Muscle layer of duodenum (tissue), 2 donors: ENCODE data around the gene PSMD3.

ENCODE experiments used
- H3K27ac ChIP-seq: one replicate; pipeline ENCODE4 v1.7.0; 2013; ENCODE audit warnings: mild to moderate bottlenecking, low read length
- H3K27me3 ChIP-seq: one replicate; pipeline ENCODE4 v1.7.0; 2013; ENCODE audit warnings: low read depth, mild to moderate bottlenecking, control low read depth, low read length
- H3K36me3 ChIP-seq, 2 donors: one replicate each; pipeline ENCODE4 v1.7.0; 2013; ENCODE audit warnings: low read length in 2 of 2, control low read depth in 1 of 2, mild to moderate bottlenecking in 1 of 2; ENCODE audit not compliant: insufficient read depth in 2 of 2, control insufficient read depth in 1 of 2
- H3K4me1 ChIP-seq, 2 donors: one replicate each; pipeline ENCODE4 v1.7.0; 2013; ENCODE audit warnings: low read length in 2 of 2, mild to moderate bottlenecking in 2 of 2, control low read depth in 1 of 2, moderate library complexity in 1 of 2; ENCODE audit not compliant: insufficient read depth in 2 of 2, control insufficient read depth in 1 of 2
- H3K4me3 ChIP-seq, 2 donors: one replicate each; pipeline ENCODE4 v1.7.0; 2013; ENCODE audit warnings: low read length in 2 of 2, low read depth in 1 of 2, mild to moderate bottlenecking in 1 of 2
- H3K9me3 ChIP-seq, 2 donors: one replicate each; pipeline ENCODE4 v1.7.0; 2013; ENCODE audit warnings: low read length in 2 of 2, control low read depth in 1 of 2, mild to moderate bottlenecking in 1 of 2; ENCODE audit not compliant: control insufficient read depth in 1 of 2
- donor health status: healthy.

Gene PSMD3

GRCh38 chr17:39975801-39976200 lies 4.8 kb upstream of the PSMD3 start:
- H3K9me3 ChIP-seq: no peaks in the 10 kb centered on the region
- H3K27me3 ChIP-seq: no peaks in the 10 kb centered on the region
- no peak overlapping the region for H3K4me3 ChIP-seq
- H3K36me3 ChIP-seq: no peaks in the 10 kb centered on the region
- H3K27ac ChIP-seq: no peak overlapping the region
- peaks cover 0 to 4% of the 10 kb centered on the region in 2 donors for H3K4me1 ChIP-seq

- no peak overlapping the region for H3K4me3 ChIP-seq
- peaks cover 5 to 27% of the 10 kb centered on the region in 2 donors for H3K4me1 ChIP-seq
- peaks cover 0 to 4% of the 10 kb centered on the region in 2 donors for H3K36me3 ChIP-seq
- H3K9me3 ChIP-seq: no peaks in the 10 kb centered on the region
- H3K27ac ChIP-seq: no peak overlapping the region
- no peaks in the 10 kb centered on the region for H3K27me3 ChIP-seq
Measured at GRCh38 chr17:39979016-39979670, 1.5 kb upstream of the PSMD3 start.

DNA sequence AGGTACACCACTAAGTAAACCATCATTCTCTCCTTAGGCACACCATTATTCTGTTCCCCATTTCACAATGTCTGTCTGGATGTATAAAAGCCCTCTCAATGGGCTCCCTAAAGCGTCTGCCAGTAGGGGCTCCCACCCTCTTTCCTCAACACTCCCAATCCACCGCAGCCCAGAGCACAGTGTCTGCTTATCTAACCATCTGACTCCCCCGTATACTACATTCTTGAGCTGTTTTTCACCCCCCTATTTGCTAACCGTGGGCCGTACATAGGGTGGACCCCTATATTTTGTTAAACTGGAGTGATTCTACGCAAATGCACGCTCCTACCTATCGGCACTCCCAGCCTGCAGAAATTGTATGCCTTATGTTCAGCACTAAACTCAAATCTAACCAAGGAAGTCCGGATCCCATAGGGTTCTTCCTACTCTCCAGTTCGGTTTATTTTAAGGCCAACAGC lies 685 bp upstream of the PSMD3 start:
- H3K36me3 ChIP-seq: peaks cover 7 to 12% of the 10 kb centered on the region in 2 donors
- H3K9me3 ChIP-seq: no peaks in the 10 kb centered on the region
- peak overlapping the region; percentile 68 to 75 for H3K4me3 ChIP-seq
- H3K27me3 ChIP-seq: no peaks in the 10 kb centered on the region
- H3K27ac ChIP-seq: peak overlapping the region; percentile 89
- H3K4me1 ChIP-seq: peaks cover 5 to 27% of the 10 kb centered on the region in 2 donors

- no peaks in the 10 kb centered on the region for H3K9me3 ChIP-seq
- peaks cover 5 to 27% of the 10 kb centered on the region in 2 donors for H3K4me1 ChIP-seq
- peak overlapping the region; percentile 68 to 88 for H3K4me3 ChIP-seq
- peak overlapping the region; percentile 89 for H3K27ac ChIP-seq
- peaks cover 20 to 25% of the 10 kb centered on the region in 2 donors for H3K36me3 ChIP-seq
- no peaks in the 10 kb centered on the region for H3K27me3 ChIP-seq
Measured at GRCh38 chr17:39981207-39981741, 667 bp downstream of the PSMD3 start.

DNA sequence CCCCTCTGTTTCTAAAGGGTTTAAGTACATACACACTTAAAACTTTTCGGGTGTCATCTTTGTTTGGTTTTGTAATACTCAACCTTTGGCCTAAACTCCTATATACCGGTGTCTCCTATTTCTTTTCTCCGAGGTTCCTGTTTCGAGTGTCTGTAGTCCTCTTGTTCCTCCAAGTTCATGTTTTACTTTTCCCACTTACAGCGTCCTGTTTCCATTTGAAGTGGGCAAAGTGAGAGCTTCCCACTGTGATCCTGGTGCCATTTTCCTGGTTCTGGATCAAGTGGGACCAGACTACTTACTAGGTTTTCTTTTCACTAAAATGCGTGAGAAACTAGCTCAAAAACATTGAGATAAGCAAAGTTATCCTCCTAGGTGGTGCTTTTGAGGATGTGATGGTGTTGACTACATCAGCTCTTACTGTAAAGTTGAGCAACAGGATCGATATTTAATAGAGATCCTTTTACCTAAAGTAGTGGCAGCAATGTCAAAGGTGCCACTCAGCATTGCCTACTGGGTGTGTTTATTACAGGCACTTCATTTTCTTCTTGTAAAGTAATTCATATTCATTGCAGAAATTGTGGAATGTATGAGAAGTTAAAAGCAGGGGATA lies 1.3 kb downstream of the PSMD3 start:
- no peaks in the 10 kb centered on the region for H3K9me3 ChIP-seq
- peaks cover 5 to 27% of the 10 kb centered on the region in 2 donors for H3K4me1 ChIP-seq
- H3K36me3 ChIP-seq: peaks cover 26 to 31% of the 10 kb centered on the region in 2 donors
- no peaks in the 10 kb centered on the region for H3K27me3 ChIP-seq
- H3K27ac ChIP-seq: peak overlapping the region; percentile 89
- H3K4me3 ChIP-seq: peak overlapping the region; percentile 68 to 88

DNA sequence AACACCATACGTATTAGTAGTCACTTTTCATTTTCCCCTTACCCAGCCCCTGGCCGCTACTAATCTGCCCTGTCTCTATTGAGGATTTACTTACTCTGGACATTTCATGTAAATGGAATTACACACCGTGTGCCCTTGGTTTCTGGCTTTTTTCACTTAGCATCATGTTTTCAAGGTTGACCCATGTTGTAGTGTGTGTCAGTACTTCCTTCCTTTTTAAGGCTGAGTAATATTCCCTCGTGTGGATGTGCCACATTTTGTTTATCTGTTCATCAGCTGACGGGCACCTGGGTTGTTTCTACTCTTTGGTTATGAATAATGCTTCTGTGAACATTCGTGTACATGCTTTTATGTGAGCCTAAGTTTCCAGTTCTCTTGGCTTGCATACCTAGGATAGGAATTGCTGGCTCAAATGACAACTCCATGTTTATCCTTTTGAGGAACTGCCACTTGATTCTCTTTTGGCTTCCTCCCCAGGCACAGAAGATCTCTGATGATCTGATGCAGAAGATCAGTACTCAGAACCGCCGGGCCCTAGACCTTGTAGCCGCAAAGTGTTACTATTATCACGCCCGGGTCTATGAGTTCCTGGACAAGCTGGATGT lies 7.7 kb downstream of the PSMD3 start:
- H3K4me1 ChIP-seq: peaks cover 0 to 4% of the 10 kb centered on the region in 2 donors
- H3K27me3 ChIP-seq: no peaks in the 10 kb centered on the region
- H3K27ac ChIP-seq: no peak overlapping the region
- H3K9me3 ChIP-seq: no peaks in the 10 kb centered on the region
- no peak overlapping the region for H3K4me3 ChIP-seq
- H3K36me3 ChIP-seq: peaks cover 79 to 95% of the 10 kb centered on the region in 2 donors

DNA sequence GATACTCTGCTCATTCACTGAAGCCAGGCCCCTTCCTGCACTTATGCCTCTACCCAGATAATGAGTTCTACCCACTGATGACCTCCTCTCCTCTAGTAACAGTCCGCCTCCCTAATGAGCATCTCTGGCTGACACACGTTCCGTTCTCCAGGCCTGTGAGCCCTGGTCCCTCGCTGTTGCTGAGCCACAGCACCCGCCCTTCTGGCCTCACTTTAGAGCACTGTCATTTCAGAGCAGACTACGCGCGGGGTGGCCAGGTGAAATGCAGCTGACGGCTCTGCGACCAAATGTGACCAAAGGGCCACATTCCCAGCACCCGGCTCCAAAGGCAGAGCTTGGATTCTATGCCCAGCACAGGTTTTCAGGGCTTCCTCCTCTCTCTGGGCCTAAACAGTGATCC lies 13.8 kb downstream of the PSMD3 start:
- Histone ChIP-seq H3K27ac (no peak overlapping the region), H3K4me3 (no peak overlapping the region), H3K4me1 (no peaks in the 10 kb centered on the region), H3K9me3 (no peaks in the 10 kb centered on the region), H3K36me3 (peaks cover 60 to 84% of the 10 kb centered on the region in 2 donors), H3K27me3 (no peaks in the 10 kb centered on the region)

- Histone ChIP-seq H3K27me3 (no peaks in the 10 kb centered on the region), H3K27ac (no peak overlapping the region), H3K4me1 (no peaks in the 10 kb centered on the region), H3K9me3 (no peaks in the 10 kb centered on the region), H3K36me3 (peaks cover 50 to 74% of the 10 kb centered on the region in 2 donors), H3K4me3 (no peak overlapping the region)
Measured at GRCh38 chr17:39995438-39995837, 14.8 kb downstream of the PSMD3 start.

DNA sequence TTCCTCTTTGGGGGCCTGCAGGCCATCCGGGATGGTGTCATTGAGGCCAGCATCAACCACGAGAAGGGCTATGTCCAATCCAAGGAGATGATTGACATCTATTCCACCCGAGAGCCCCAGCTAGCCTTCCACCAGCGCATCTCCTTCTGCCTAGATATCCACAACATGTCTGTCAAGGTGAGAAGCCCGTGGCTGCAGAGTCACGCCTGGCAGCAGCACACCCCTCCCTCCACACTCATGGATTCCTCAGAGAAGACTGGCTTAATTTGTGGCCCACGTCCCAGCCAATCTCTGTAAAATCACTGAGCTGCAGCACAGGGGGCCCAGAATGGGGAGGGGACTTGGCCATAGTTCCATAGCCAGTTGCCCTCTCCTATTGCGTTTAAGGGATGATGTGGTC lies 15.6 kb downstream of the PSMD3 start:
- Histone ChIP-seq H3K27me3 (no peaks in the 10 kb centered on the region), H3K9me3 (no peaks in the 10 kb centered on the region), H3K4me3 (no peak overlapping the region), H3K4me1 (no peaks in the 10 kb centered on the region), H3K27ac (no peak overlapping the region), H3K36me3 (peaks cover 45 to 67% of the 10 kb centered on the region in 2 donors)

- no peak overlapping the region for H3K27ac ChIP-seq
- no peak overlapping the region for H3K4me3 ChIP-seq
- no peaks in the 10 kb centered on the region for H3K4me1 ChIP-seq
- no peaks in the 10 kb centered on the region for H3K9me3 ChIP-seq
- peaks cover 40 to 61% of the 10 kb centered on the region in 2 donors for H3K36me3 ChIP-seq
- H3K27me3 ChIP-seq: no peaks in the 10 kb centered on the region
Measured at GRCh38 chr17:39996800-39997199, 16.2 kb downstream of the PSMD3 start.

DNA sequence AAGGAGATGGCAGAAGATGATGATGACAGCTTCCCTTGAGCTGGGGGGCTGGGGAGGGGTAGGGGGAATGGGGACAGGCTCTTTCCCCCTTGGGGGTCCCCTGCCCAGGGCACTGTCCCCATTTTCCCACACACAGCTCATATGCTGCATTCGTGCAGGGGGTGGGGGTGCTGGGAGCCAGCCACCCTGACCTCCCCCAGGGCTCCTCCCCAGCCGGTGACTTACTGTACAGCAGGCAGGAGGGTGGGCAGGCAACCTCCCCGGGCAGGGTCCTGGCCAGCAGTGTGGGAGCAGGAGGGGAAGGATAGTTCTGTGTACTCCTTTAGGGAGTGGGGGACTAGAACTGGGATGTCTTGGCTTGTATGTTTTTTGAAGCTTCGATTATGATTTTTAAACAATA lies 16.9 kb downstream of the PSMD3 start:
- no peak overlapping the region for H3K27ac ChIP-seq
- peaks cover 35 to 53% of the 10 kb centered on the region in 2 donors for H3K36me3 ChIP-seq
- H3K4me1 ChIP-seq: no peaks in the 10 kb centered on the region
- no peak overlapping the region for H3K4me3 ChIP-seq
- no peaks in the 10 kb centered on the region for H3K9me3 ChIP-seq
- no peaks in the 10 kb centered on the region for H3K27me3 ChIP-seq
